ENCODE results near the gene OR5K3.

The OR5K3 gene

GRCh38 chr3:98390366-98390765 lies at the start of gene OR5K3:
TSS of gene OR5K3 (plus strand) at chr3:98390666. CDS start at chr3:98390666, 0 bp downstream.
- Mint-ChIP-seq H3K36me3 (no peaks in the 10 kb centered on the region), H3K4me3 (no peak within 1 kb of the TSS), H3K9me3 (no peaks in the 10 kb centered on the region), H3K27ac (no peak within 1 kb of the TSS), H3K27me3 (peaks cover 35% of the 10 kb centered on the region), H3K4me1 (no peaks in the 10 kb centered on the region)
- ATAC-seq = no peak

GRCh38 chr3:98341758-98342157 lies 48.7 kb upstream of the OR5K3 start:
- no peak overlapping the region for H3K4me3 Mint-ChIP-seq
- no peaks in the 10 kb centered on the region for H3K4me1 Mint-ChIP-seq
- no peak for ATAC-seq
- no peak overlapping the region for H3K27ac Mint-ChIP-seq
- no peaks in the 10 kb centered on the region for H3K36me3 Mint-ChIP-seq
- H3K9me3 Mint-ChIP-seq = no peaks in the 10 kb centered on the region
- no peaks in the 10 kb centered on the region for H3K27me3 Mint-ChIP-seq

- H3K4me3 Mint-ChIP-seq = no peak overlapping the region
- no peaks in the 10 kb centered on the region for H3K9me3 Mint-ChIP-seq
- ATAC-seq = no peak
- peaks cover 10% of the 10 kb centered on the region for H3K27me3 Mint-ChIP-seq
- H3K36me3 Mint-ChIP-seq = no peaks in the 10 kb centered on the region
- no peaks in the 10 kb centered on the region for H3K4me1 Mint-ChIP-seq
- no peak overlapping the region for H3K27ac Mint-ChIP-seq
Measured at GRCh38 chr3:98343647-98344507, 46.6 kb upstream of the OR5K3 start.

- H3K4me3 Mint-ChIP-seq = no peak overlapping the region
- H3K36me3 Mint-ChIP-seq = no peaks in the 10 kb centered on the region
- peaks cover 10% of the 10 kb centered on the region for H3K27me3 Mint-ChIP-seq
- H3K4me1 Mint-ChIP-seq = no peaks in the 10 kb centered on the region
- no peaks in the 10 kb centered on the region for H3K9me3 Mint-ChIP-seq
- H3K27ac Mint-ChIP-seq = no peak overlapping the region
- ATAC-seq = no peak
Measured at GRCh38 chr3:98350082-98350481, 40.4 kb upstream of the OR5K3 start.

- H3K9me3 Mint-ChIP-seq = peaks cover 6% of the 10 kb centered on the region
- no peaks in the 10 kb centered on the region for H3K4me1 Mint-ChIP-seq
- no peak within 1 kb of the TSS for H3K4me3 Mint-ChIP-seq
- no peak within 1 kb of the TSS for H3K27ac Mint-ChIP-seq
- peaks cover 5% of the 10 kb centered on the region for H3K36me3 Mint-ChIP-seq
- H3K27me3 Mint-ChIP-seq = no peaks in the 10 kb centered on the region
- ATAC-seq = no peak
Measured at GRCh38 chr3:98353554-98353953, 36.9 kb upstream of the OR5K3 start, which contains the start of gene OR5K4. TSS of gene OR5K4 (plus strand) at chr3:98353854. CDS start at chr3:98353854, 0 bp downstream.

GRCh38 chr3:98359250-98359649 lies 31.2 kb upstream of the OR5K3 start:
- no peak for ATAC-seq
- no peak overlapping the region for H3K27ac Mint-ChIP-seq
- no peak overlapping the region for H3K4me3 Mint-ChIP-seq
- peaks cover 11% of the 10 kb centered on the region for H3K36me3 Mint-ChIP-seq
- no peaks in the 10 kb centered on the region for H3K27me3 Mint-ChIP-seq
- peaks cover 21% of the 10 kb centered on the region for H3K9me3 Mint-ChIP-seq
- no peaks in the 10 kb centered on the region for H3K4me1 Mint-ChIP-seq

- Mint-ChIP-seq H3K36me3 (peaks cover 11% of the 10 kb centered on the region), H3K27me3 (no peaks in the 10 kb centered on the region), H3K4me3 (no peak overlapping the region), H3K9me3 (peaks cover 21% of the 10 kb centered on the region), H3K27ac (no peak overlapping the region), H3K4me1 (no peaks in the 10 kb centered on the region)
- peak; percentile 47 for ATAC-seq
Measured at GRCh38 chr3:98359993-98360675, 30.3 kb upstream of the OR5K3 start.

- Mint-ChIP-seq H3K36me3 (peaks cover 11% of the 10 kb centered on the region), H3K27ac (no peak overlapping the region), H3K9me3 (peaks cover 24% of the 10 kb centered on the region), H3K4me1 (no peaks in the 10 kb centered on the region), H3K27me3 (no peaks in the 10 kb centered on the region), H3K4me3 (no peak overlapping the region)
- ATAC-seq = no peak
Measured at GRCh38 chr3:98360681-98361080, 29.8 kb upstream of the OR5K3 start.

GRCh38 chr3:98361289-98361688 lies 29.2 kb upstream of the OR5K3 start:
- Mint-ChIP-seq H3K4me1 (no peaks in the 10 kb centered on the region), H3K36me3 (peaks cover 11% of the 10 kb centered on the region), H3K27ac (no peak overlapping the region), H3K27me3 (no peaks in the 10 kb centered on the region), H3K9me3 (peaks cover 25% of the 10 kb centered on the region), H3K4me3 (no peak overlapping the region)
- no peak for ATAC-seq

GRCh38 chr3:98367464-98368246 lies 22.8 kb upstream of the OR5K3 start:
- no peaks in the 10 kb centered on the region for H3K36me3 Mint-ChIP-seq
- H3K4me3 Mint-ChIP-seq = no peak overlapping the region
- ATAC-seq = peak; percentile 48

GRCh38 chr3:98371186-98371585 lies 19.3 kb upstream of the OR5K3 start:
- Mint-ChIP-seq H3K27ac (no peak overlapping the region), H3K4me3 (no peak overlapping the region), H3K9me3 (peaks cover 4% of the 10 kb centered on the region), H3K36me3 (no peaks in the 10 kb centered on the region), H3K4me1 (peaks cover 12% of the 10 kb centered on the region), H3K27me3 (peaks cover 9% of the 10 kb centered on the region)
- ATAC-seq = no peak

More at GRCh38 chr3:98367464-98368246, 22.8 kb upstream of the OR5K3 start:
- H3K27ac Mint-ChIP-seq = no peak overlapping the region
- peaks cover 11% of the 10 kb centered on the region for H3K4me1 Mint-ChIP-seq
- H3K27me3 Mint-ChIP-seq = peaks cover 9% of the 10 kb centered on the region
- H3K9me3 Mint-ChIP-seq = peaks cover 8% of the 10 kb centered on the region

- Mint-ChIP-seq H3K27ac (no peak overlapping the region), H3K9me3 (peaks cover 4% of the 10 kb centered on the region), H3K27me3 (peaks cover 9% of the 10 kb centered on the region), H3K36me3 (no peaks in the 10 kb centered on the region), H3K4me3 (no peak overlapping the region), H3K4me1 (peaks cover 12% of the 10 kb centered on the region)
- ATAC-seq = no peak
Measured at GRCh38 chr3:98371853-98372252, 18.6 kb upstream of the OR5K3 start.

GRCh38 chr3:98372445-98372844 lies 18.0 kb upstream of the OR5K3 start:
- Mint-ChIP-seq H3K27ac (no peak overlapping the region), H3K36me3 (no peaks in the 10 kb centered on the region), H3K4me1 (peaks cover 12% of the 10 kb centered on the region), H3K27me3 (peaks cover 9% of the 10 kb centered on the region), H3K9me3 (peaks cover 4% of the 10 kb centered on the region), H3K4me3 (no peak overlapping the region)
- no peak for ATAC-seq

GRCh38 chr3:98376631-98377030 lies 13.8 kb upstream of the OR5K3 start:
- H3K9me3 Mint-ChIP-seq = peaks cover 3% of the 10 kb centered on the region
- no peak for ATAC-seq
- H3K4me3 Mint-ChIP-seq = no peak overlapping the region
- peaks cover 10% of the 10 kb centered on the region for H3K4me1 Mint-ChIP-seq
- H3K27ac Mint-ChIP-seq = no peak overlapping the region
- H3K36me3 Mint-ChIP-seq = no peaks in the 10 kb centered on the region
- H3K27me3 Mint-ChIP-seq = peaks cover 5% of the 10 kb centered on the region

- Mint-ChIP-seq H3K27me3 (peaks cover 16% of the 10 kb centered on the region), H3K27ac (no peak overlapping the region), H3K4me3 (no peak overlapping the region), H3K36me3 (no peaks in the 10 kb centered on the region), H3K4me1 (no peaks in the 10 kb centered on the region), H3K9me3 (no peaks in the 10 kb centered on the region)
- ATAC-seq = no peak
Measured at GRCh38 chr3:98388147-98388546, 2.3 kb upstream of the OR5K3 start.

All from stimulated activated memory B cell treated with anti-CD40 and anti-IgM and Interleukin-4, amounts not matched to agents 10 μg/mL and 1 μg/mL and 100 μg/mL, for 72 hours (primary cell).